GM21423 (cell line): ENCODE data around the gene GPX3.

ENCODE experiments used
- ATAC-seq: cut with Tn5 transposase; IDR thresholded peaks from one replicate; pipeline ENCODE4 v1.9.1; 2021; ENCODE audit warnings: mild to moderate bottlenecking, moderate library complexity; ENCODE audit not compliant: unreplicated experiment

GPX3 gene

GRCh38 chr5:151012862-151013261 lies 7.5 kb upstream of the GPX3 start:
- ATAC-seq = no peak

- no peak for ATAC-seq
These were observed 5.6 kb upstream of the GPX3 start for GRCh38 chr5:151014680-151015343.

GRCh38 chr5:151015974-151016587 lies 4.3 kb upstream of the GPX3 start:
- ATAC-seq = no peak

GRCh38 chr5:151016700-151017099 lies 3.7 kb upstream of the GPX3 start:
- ATAC-seq = no peak

GRCh38 chr5:151017897-151018296 lies 2.5 kb upstream of the GPX3 start:
- no peak for ATAC-seq

- ATAC-seq = no peak
These were observed 1.5 kb upstream of the GPX3 start for GRCh38 chr5:151018846-151019245.

GRCh38 chr5:151019331-151019730 lies 1.1 kb upstream of the GPX3 start:
- ATAC-seq = no peak

GRCh38 chr5:151021746-151022145 lies 1.4 kb downstream of the GPX3 start:
- no peak for ATAC-seq

- ATAC-seq = no peak
These were observed 2.2 kb downstream of the GPX3 start for GRCh38 chr5:151022511-151023018.

GRCh38 chr5:151023047-151023615 lies 2.7 kb downstream of the GPX3 start:
- ATAC-seq = no peak

- no peak for ATAC-seq
These were observed 3.3 kb downstream of the GPX3 start for GRCh38 chr5:151023651-151024050.

- no peak for ATAC-seq
These were observed 4.3 kb downstream of the GPX3 start for GRCh38 chr5:151024440-151025249.

GRCh38 chr5:151025250-151025606 lies 4.8 kb downstream of the GPX3 start:
- ATAC-seq = no peak

GRCh38 chr5:151026088-151026487 lies 5.7 kb downstream of the GPX3 start:
- ATAC-seq = no peak

GRCh38 chr5:151026679-151027078 lies 6.3 kb downstream of the GPX3 start:
- no peak for ATAC-seq

- ATAC-seq = no peak
These were observed 7.6 kb downstream of the GPX3 start for GRCh38 chr5:151027961-151028479.

GRCh38 chr5:151028717-151029116 lies 8.3 kb downstream of the GPX3 start:
- ATAC-seq = no peak

GRCh38 chr5:151029179-151030055 lies 9.0 kb downstream of the GPX3 start:
- ATAC-seq = no peak

- ATAC-seq = no peak
These were observed 9.6 kb downstream of the GPX3 start for GRCh38 chr5:151030056-151030336.

GRCh38 chr5:151030379-151030778 lies 10.0 kb downstream of the GPX3 start:
- ATAC-seq = no peak

GRCh38 chr5:151031554-151031953 lies 11.2 kb downstream of the GPX3 start:
- ATAC-seq = no peak
